Fibroblast of villous mesenchyme (primary cell): ENCODE measurements around the gene PIP4K2B. TPM values are rescaled to one million over a fixed set of nuclear protein-coding genes. Genes with fewer than 3 reads are reported as not detected.

Source experiments
- DNase-seq: peaks from one replicate; pipeline ENCODE4 v3.0.0-alpha.2; 2010; ENCODE audit warnings: low read depth
- H3K4me3 ChIP-seq: 2 replicates; pipeline ENCODE4 v1.5.1; 2011; ENCODE audit warnings: low read depth, mild to moderate bottlenecking, low read length
- total RNA-seq: library from RNA; depleted of rRNA; stranded (reverse); fragments of >200 nt; gene quantifications from 2 replicates; pipeline ENCODE4 v1.2.3, GENCODE V29; 2012
- TF ChIP-seq, protein P1 (sequence below): IDR thresholded peaks from 2 replicates; pipeline ENCODE4 v1.5.1; 2012; ENCODE audit warnings: low read depth, mild to moderate bottlenecking, low read length; ENCODE audit not compliant: insufficient read depth

Gene PIP4K2B
- total RNA-seq, result 45.7 and 68.7 TPM in 2 replicates

DNA sequence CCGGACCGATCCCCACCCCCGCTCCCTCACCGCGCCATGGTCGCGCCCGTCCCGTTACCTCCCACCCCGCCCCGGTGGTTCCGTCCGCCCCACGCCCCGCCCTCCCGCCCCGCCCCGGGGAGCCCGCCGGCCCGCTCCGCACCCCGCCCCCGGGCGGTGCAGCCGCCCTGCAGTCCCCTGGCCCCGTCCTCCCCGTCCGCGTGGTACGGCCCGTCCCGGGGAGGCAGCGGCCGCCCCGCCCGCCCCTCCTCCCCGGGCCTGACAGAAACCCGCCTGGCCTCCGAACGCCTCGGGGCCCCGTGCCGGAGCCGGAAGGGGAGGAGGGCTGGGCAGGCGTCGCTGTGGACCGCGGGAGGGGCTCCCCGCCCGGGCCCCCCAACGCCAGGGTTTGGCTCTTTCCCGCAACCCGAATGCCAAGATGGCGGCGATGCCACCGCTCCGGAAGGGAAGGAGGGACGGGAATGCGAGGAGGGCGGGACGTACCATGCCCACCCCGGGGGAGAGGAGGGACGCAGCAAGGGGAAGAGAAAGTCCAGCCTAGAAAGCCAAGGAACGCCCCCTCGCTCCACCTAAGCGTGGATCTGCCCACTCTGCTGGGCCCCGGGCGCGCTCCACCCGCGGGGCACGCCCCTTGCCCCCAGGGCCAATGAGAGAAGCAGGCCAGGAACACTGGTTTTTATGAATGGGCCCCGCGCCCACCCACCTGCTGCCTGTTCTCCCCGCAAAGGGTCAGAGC lies at the start of gene PIP4K2B:
PIP4K2B (minus strand) TSS at position 56 of the 736 bp plus-strand sequence. CDS start 132 bp downstream, outside the sequence.
- DNase-seq, result peak; percentile 99
- TF ChIP-seq, protein P1, sequence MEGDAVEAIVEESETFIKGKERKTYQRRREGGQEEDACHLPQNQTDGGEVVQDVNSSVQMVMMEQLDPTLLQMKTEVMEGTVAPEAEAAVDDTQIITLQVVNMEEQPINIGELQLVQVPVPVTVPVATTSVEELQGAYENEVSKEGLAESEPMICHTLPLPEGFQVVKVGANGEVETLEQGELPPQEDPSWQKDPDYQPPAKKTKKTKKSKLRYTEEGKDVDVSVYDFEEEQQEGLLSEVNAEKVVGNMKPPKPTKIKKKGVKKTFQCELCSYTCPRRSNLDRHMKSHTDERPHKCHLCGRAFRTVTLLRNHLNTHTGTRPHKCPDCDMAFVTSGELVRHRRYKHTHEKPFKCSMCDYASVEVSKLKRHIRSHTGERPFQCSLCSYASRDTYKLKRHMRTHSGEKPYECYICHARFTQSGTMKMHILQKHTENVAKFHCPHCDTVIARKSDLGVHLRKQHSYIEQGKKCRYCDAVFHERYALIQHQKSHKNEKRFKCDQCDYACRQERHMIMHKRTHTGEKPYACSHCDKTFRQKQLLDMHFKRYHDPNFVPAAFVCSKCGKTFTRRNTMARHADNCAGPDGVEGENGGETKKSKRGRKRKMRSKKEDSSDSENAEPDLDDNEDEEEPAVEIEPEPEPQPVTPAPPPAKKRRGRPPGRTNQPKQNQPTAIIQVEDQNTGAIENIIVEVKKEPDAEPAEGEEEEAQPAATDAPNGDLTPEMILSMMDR, result no peak
- H3K4me3 ChIP-seq, result peak within 1 kb of the TSS; percentile 79

DNA sequence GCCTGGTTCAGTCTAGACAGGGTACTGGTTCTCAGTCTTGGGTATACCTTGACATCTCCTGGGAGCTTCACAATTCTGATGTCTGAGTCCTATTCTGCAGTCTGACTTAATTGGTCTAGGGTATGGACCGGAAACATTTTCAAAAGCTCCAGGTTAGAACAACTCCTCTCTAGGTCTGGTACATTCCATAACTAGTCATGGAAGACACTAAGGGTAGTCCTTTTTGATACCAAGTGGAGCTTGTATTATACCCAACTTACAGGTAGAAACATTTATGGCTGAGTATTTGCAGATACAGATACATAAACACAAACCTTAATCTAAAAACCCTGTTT lies 49.2 kb upstream of the PIP4K2B start:
- DNase-seq, result no peak
- TF ChIP-seq, protein P1, result no peak
- no peak overlapping the region for H3K4me3 ChIP-seq

DNA sequence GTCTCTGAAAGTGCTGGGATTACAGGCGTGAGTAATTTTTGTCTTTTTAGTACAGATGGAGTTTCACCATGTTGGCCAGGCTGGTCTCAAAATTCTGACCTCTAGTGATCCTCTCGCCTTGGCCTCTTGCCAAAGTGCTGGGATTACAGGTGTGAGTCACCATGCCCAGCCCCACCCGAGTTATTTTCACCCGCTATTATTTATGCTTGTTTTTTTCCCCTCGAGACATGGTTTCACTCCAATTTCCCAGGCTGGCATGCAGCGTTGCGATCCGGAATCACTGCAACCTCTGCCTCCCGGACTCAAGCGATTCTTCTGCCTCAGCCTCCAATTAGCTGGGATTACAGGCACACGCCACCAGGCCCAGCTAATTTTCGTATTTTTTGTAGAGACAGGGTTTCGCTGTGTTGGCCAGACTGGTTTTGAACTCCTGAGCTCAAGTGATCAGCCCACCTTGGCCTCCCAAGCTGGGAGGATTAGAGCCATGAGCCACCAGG lies 45.0 kb upstream of the PIP4K2B start:
- TF ChIP-seq, protein P1, result no peak
- peak; percentile 52 for DNase-seq
- no peak overlapping the region for H3K4me3 ChIP-seq

DNA sequence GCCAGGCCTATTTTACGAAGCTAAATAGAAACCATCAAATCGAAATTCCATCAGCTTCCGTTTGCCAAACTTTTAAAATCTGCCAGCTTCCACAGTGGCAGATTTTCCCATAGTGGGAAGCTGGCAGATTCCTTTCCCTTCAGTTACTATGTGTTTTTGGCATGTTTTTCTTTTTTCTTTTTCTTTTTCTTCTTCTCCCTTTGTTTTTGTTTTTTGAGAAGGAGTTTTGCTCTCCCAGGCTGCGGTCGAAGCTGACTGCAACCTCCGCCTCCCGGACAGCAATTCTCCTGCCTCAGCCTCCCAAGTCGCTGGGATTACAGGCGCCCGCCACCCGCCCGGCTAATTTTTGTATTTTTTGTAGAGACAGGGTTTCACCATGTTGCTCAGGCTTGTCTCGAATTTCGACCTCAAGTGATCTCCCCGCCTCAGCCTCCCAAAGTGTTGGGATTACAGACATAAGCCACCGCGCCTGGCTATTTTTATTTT lies 26.4 kb upstream of the PIP4K2B start:
- peak overlapping the region; percentile 73 for H3K4me3 ChIP-seq
- no peak for DNase-seq
- TF ChIP-seq, protein P1, result no peak

DNA sequence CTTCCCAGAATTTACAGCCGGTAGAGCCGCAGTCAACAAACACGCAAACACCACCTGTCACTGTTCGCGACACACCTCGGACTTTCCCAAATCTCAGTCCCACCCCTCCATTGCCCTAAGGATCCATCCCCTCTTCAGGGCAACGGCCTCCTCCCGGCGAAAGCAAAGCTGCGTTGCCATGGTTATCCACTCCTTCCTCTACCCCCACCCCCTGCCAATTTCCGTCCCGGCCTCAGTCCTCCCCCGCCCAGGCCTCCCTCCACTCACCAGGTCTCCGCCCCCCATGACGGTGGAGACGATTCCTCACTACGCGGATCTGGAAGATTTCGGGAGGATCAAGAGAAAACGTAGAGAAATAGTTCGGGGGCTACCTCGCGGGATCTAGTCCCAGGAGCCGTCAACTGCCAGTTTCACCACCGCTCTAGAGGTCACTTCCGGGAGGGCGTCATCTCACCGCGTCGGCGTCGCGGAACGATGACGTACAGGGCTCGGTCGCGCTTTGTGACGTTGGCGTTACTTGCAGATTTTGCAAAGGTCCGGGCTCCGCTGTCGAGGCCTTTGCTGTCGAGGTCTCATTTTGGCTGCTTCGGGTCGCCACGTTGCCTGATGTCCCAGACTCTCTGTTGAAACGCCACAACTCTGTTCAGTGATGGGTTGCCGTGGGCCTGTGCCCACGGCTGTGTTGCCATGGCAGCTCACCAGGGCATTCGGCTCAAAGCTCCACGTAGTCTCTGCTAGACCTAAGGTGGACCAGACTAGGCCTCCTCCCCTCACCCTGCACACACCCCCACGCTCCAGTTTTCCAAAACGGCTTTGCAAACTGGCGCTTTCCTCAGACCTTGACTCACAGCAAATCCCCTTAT lies 25.8 kb upstream of the PIP4K2B start, which contains the start of gene CWC25:
CWC25 (minus strand) TSS at position 423 of the 863 bp plus-strand sequence; CDS start at position 285, 138 bp downstream.
- TF ChIP-seq, protein P1, result no peak
- H3K4me3 ChIP-seq, result peak within 1 kb of the TSS; percentile 73
- peak; percentile 97 for DNase-seq

DNA sequence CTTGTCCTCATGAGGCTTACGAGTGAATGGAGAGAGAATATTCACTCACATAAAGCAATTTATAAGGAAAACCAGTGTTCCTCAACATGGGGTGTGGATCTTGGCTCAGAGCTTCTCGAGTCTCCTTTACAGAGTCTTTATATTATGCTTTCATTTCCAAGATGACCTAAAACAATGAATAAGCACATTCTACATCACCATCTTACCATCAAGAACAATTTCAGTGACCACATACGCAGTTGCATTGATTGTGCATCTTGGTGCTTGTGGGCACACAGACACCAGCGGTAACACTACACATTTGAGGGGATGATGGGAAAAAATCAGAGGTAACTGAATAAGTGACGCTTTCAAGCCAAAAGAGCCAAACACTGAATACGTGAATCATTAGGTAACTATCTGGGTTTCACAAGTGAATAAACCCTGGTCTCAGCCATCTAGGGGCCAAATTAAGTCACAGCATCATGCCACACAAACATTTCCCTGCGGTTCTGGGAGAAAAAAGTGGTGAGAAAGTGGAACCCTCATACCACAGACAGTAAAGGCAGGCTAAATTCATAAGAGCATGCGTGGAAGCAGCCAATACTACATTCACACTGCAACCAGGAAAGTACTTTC lies 16.3 kb upstream of the PIP4K2B start:
- H3K4me3 ChIP-seq, result no peak overlapping the region
- TF ChIP-seq, protein P1, result peak; percentile 38
- DNase-seq, result peak; percentile 48
